Loucy (cell line): Measurements from ENCODE around the gene ASIC2.

Experiments used
- EZH2phosphoT487 ChIP-seq: fragments of 200-600 bp; IDR thresholded peaks from 2 replicates; pipeline ENCODE4 v1.6.1; 2018; ENCODE audit warnings: antibody characterized with exemption, mild to moderate bottlenecking, moderate library complexity, borderline replicate concordance
- TF ChIP-seq, protein P1 (sequence below): fragments of 200-600 bp; sonication (generic); conservative IDR thresholded peaks from 2 replicates; pipeline ENCODE4 v1.5.1; 2014; ENCODE audit warnings: mild to moderate bottlenecking, antibody characterized with exemption, low read length

DNA sequence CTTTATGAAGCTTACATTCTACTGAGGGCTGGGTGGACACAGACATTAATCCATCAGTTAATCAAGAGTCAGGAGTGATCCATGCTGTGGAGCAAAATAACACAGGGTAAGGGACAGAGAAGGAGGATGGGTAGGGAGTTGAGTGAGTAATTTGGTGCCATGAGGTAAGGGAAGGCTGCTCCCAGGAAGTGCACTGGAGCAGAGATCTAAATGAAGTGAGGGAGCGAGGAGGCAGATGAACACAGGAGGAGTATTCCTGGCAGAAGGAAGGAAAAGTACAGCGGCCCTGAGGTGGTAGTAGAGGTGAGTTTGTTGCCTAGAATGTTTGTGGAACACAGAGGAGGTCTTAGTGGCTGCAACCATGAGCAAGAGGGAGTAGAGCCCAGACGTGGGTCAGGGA, 34.8 kb downstream of the ASIC2 start:
- TF ChIP-seq, protein P1, sequence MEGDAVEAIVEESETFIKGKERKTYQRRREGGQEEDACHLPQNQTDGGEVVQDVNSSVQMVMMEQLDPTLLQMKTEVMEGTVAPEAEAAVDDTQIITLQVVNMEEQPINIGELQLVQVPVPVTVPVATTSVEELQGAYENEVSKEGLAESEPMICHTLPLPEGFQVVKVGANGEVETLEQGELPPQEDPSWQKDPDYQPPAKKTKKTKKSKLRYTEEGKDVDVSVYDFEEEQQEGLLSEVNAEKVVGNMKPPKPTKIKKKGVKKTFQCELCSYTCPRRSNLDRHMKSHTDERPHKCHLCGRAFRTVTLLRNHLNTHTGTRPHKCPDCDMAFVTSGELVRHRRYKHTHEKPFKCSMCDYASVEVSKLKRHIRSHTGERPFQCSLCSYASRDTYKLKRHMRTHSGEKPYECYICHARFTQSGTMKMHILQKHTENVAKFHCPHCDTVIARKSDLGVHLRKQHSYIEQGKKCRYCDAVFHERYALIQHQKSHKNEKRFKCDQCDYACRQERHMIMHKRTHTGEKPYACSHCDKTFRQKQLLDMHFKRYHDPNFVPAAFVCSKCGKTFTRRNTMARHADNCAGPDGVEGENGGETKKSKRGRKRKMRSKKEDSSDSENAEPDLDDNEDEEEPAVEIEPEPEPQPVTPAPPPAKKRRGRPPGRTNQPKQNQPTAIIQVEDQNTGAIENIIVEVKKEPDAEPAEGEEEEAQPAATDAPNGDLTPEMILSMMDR, result no peak
- TF ChIP-seq EZH2phosphoT487, result no peak
